K562 (cell line): ENCODE results near the gene ZMIZ1. TPM values are rescaled to one million over a fixed set of nuclear protein-coding genes. Genes with fewer than 3 reads are reported as not detected.

Experiments
- CEBPG ChIP-seq, 3 experiments: fragments of 200-800 bp in 1 of 3; sonication (Bioruptor generic) in 1 of 3; sonication (generic) in 1 of 3; formaldehyde crosslinking in 1 of 3; IDR thresholded peaks in 2 of 3; conservative IDR thresholded peaks in 1 of 3; 2 replicates each; pipeline versions ENCODE4 v1.6.1 to v1.8.0; 2016 to 2022; ENCODE audit warnings: missing compliant biosample characterization in 2 of 3, missing genetic modification characterization in 2 of 3, mild to moderate bottlenecking in 1 of 3, missing genetic modification reagents in 1 of 3
- GTF2F1 ChIP-seq: IDR thresholded peaks from 2 replicates; pipeline ENCODE4 v1.6.1; 2011; ENCODE audit warnings: low read depth, low read length, improper control_type of control experiment
- HDAC1 ChIP-seq, 2 experiments: fragments of 450-650 bp; IDR thresholded peaks; 2 replicates each; pipeline ENCODE4 v1.6.1; 2016 to 2017; ENCODE audit warnings: inconsistent platforms in 1 of 2, mild to moderate bottlenecking in 1 of 2, moderate library complexity in 1 of 2
- NR4A1 ChIP-seq, 2 experiments: fragments of 250-450 bp in 1 of 2; fragments of 450-650 bp in 1 of 2; sonication (Bioruptor Pico) in 1 of 2; IDR thresholded peaks; 2 replicates each; pipeline versions ENCODE4 v1.4.0 to v1.6.1; 2016 to 2020; ENCODE audit warnings: mild to moderate bottlenecking in 2 of 2, missing compliant biosample characterization in 1 of 2, missing genetic modification characterization in 1 of 2, moderate library complexity in 1 of 2
- XRCC3 ChIP-seq: fragments of 450-650 bp; IDR thresholded peaks from 2 replicates; pipeline ENCODE4 v1.6.1; 2017; ENCODE audit warnings: mild to moderate bottlenecking, moderate library complexity
- ZBTB26 ChIP-seq: fragments of 450-650 bp; formaldehyde crosslinking; IDR thresholded peaks from 2 replicates; pipeline ENCODE4 v1.4.0; 2022; ENCODE audit warnings: missing genetic modification characterization
- ZC3H11A ChIP-seq: IDR thresholded peaks from 2 replicates; pipeline ENCODE4 v1.6.1; 2012; ENCODE audit warnings: low read depth, low read length, improper control_type of control experiment
- ZNF592 ChIP-seq: fragments of 450-650 bp; IDR thresholded peaks from 2 replicates; pipeline ENCODE4 v1.6.1; 2017; ENCODE audit warnings: antibody characterized with exemption, mild to moderate bottlenecking
- ZNF740 ChIP-seq, 3 experiments: fragments of 200-800 bp in 1 of 3; sonication (Bioruptor generic) in 1 of 3; sonication (generic) in 1 of 3; formaldehyde crosslinking in 1 of 3; IDR thresholded peaks; 2 replicates each; pipeline versions ENCODE4 v1.6.1 to v1.8.0; 2016 to 2022; ENCODE audit warnings: mild to moderate bottlenecking in 2 of 3, missing compliant biosample characterization in 2 of 3, missing genetic modification characterization in 2 of 3, missing genetic modification reagents in 1 of 3
- polyA plus RNA-seq, 8 experiments: library from polyadenylated mRNA; depleted of rRNA in 4 of 8; stranded (reverse) in 5 of 8; unstranded in 3 of 8; fragments of >200 nt; fragmentation: Nextera tagmentation in 2 of 8; fragmentation: Illumina TruSeq in 1 of 8; extraction: Ambion mirVana in 2 of 8; extraction: Trizol in 1 of 8; gene quantifications; 2 replicates each; pipeline versions ENCODE4 v1.2.1 to v1.2.3, GENCODE V29; 2011 to 2014; ENCODE audit warnings: inconsistent platforms in 1 of 8, missing spikeins in 1 of 8
- total RNA-seq, 7 experiments: library from RNA; depleted of rRNA in 6 of 7; stranded (reverse); fragments of >200 nt in 6 of 7; fragmentation: Illumina TruSeq in 2 of 7; extraction: Trizol in 2 of 7; gene quantifications; 2 replicates each; pipeline versions ENCODE4 v1.2.1 to v1.2.3, GENCODE V29; 2011 to 2021; ENCODE audit warnings: low replicate concordance in 1 of 7
- TF ChIP-seq, protein P1 (sequence below): sonication (generic); formaldehyde crosslinking; IDR thresholded peaks from 2 replicates; pipeline ENCODE4 v1.8.0; 2022; ENCODE audit warnings: missing genetic modification reagents, mild to moderate bottlenecking, moderate library complexity, borderline replicate concordance
- TF ChIP-seq, protein P2 (sequence below): fragments of 450-650 bp; IDR thresholded peaks from 2 replicates; pipeline ENCODE4 v1.6.1; 2018; ENCODE audit not compliant: partially characterized antibody

ZMIZ1 gene
- total and polyA plus RNA-seq, 9 of the 15 experiments (the other 6 are each of a cell fraction or from before 2014, with no cell fraction given) = 1.0 to 37.3 (median 4.3) TPM

- TF ChIP-seq, protein P1, sequence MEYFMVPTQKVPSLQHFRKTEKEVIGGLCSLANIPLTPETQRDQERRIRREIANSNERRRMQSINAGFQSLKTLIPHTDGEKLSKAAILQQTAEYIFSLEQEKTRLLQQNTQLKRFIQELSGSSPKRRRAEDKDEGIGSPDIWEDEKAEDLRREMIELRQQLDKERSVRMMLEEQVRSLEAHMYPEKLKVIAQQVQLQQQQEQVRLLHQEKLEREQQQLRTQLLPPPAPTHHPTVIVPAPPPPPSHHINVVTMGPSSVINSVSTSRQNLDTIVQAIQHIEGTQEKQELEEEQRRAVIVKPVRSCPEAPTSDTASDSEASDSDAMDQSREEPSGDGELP (CRISPR knock-in tag) = peak; percentile 54
- TF ChIP-seq CEBPG (CRISPR knock-in tag; IDR thresholded peaks at IDR 0.05) (peak; percentile 94), CEBPG (tag; conservative IDR thresholded peaks at IDR 0.05 in 1 of 2, IDR thresholded peaks at IDR 0.05 in 1 of 2) (peak; percentile 76 to 94), XRCC3 (no peak), ZC3H11A (no peak), ZNF740 (CRISPR knock-in tag; IDR thresholded peaks at IDR 0.05) (no peak), ZNF740 (tag; IDR thresholded peaks at IDR 0.05) (peak in 1 of 2 experiments; percentile 42; a peak in 1 of 4 replicates), ZBTB26 (CRISPR knock-in tag) (no peak), NR4A1 (CRISPR knock-in tag; IDR thresholded peaks at IDR 0.05) (no peak), NR4A1 (tag; IDR thresholded peaks at IDR 0.05) (0 out of 2 replicates have a peak, but pooled peaks have one; percentile 34), HDAC1 (IDR thresholded peaks at IDR 0.05) (peak; percentile 48 to 94; a peak in 3 of 4 replicates), GTF2F1 (0 out of 2 replicates have a peak, but pooled peaks have one; percentile 40), ZNF592 (peak; percentile 96)
- TF ChIP-seq, protein P2, sequence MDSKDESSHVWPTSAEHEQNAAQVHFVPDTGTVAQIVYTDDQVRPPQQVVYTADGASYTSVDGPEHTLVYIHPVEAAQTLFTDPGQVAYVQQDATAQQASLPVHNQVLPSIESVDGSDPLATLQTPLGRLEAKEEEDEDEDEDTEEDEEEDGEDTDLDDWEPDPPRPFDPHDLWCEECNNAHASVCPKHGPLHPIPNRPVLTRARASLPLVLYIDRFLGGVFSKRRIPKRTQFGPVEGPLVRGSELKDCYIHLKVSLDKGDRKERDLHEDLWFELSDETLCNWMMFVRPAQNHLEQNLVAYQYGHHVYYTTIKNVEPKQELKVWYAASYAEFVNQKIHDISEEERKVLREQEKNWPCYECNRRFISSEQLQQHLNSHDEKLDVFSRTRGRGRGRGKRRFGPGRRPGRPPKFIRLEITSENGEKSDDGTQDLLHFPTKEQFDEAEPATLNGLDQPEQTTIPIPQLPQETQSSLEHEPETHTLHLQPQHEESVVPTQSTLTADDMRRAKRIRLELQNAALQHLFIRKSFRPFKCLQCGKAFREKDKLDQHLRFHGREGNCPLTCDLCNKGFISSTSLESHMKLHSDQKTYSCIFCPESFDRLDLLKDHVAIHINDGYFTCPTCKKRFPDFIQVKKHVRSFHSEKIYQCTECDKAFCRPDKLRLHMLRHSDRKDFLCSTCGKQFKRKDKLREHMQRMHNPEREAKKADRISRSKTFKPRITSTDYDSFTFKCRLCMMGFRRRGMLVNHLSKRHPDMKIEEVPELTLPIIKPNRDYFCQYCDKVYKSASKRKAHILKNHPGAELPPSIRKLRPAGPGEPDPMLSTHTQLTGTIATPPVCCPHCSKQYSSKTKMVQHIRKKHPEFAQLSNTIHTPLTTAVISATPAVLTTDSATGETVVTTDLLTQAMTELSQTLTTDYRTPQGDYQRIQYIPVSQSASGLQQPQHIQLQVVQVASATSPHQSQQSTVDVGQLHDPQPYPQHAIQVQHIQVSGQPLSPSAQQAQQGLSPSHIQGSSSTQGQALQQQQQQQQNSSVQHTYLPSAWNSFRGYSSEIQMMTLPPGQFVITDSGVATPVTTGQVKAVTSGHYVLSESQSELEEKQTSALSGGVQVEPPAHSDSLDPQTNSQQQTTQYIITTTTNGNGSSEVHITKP = peak; percentile 31
Observed at GRCh38 chr10:79347894-79348639, 279.3 kb downstream of the ZMIZ1 start (continued).
